H9 (cell line): ENCODE results near the gene AQP9. TPM values are rescaled to one million over a fixed set of nuclear protein-coding genes. Genes with fewer than 3 reads are reported as not detected.
"Not testable (repeated sequence)": the region's sequence is repeated elsewhere in the genome, so short reads cannot be mapped to it uniquely, and the experiment has no call there.

ENCODE experiments used
- DNase-seq: peaks from one replicate; pipeline ENCODE4 v3.0.0-alpha.2; 2017
- H2AFZ ChIP-seq: one replicate; pipeline ENCODE4 v1.6.1; 2013; ENCODE audit warnings: mild to moderate bottlenecking, low read length, control low read depth, moderate library complexity
- H2AK5ac ChIP-seq: 2 replicates; pipeline ENCODE4 v1.6.1; 2013; ENCODE audit warnings: low read length, control low read depth, mixed read lengths; ENCODE audit not compliant: insufficient read length
- H2BK120ac ChIP-seq: one replicate; pipeline ENCODE4 v1.6.1; 2013; ENCODE audit warnings: low read depth, mild to moderate bottlenecking, low read length, control low read depth, inconsistent platforms; ENCODE audit not compliant: poor library complexity, severe bottlenecking
- H2BK12ac ChIP-seq: 2 replicates; pipeline ENCODE4 v1.6.1; 2013; ENCODE audit warnings: low read length, control low read depth, mixed read lengths, low read depth; ENCODE audit not compliant: insufficient read length
- H2BK15ac ChIP-seq: 2 replicates; pipeline ENCODE4 v1.6.1; 2013; ENCODE audit warnings: low read depth, low read length, control low read depth
- H2BK20ac ChIP-seq: one replicate; pipeline ENCODE4 v1.6.1; 2013; ENCODE audit warnings: low read depth, mild to moderate bottlenecking, low read length, control low read depth, inconsistent platforms; ENCODE audit not compliant: poor library complexity, severe bottlenecking
- H2BK5ac ChIP-seq: 2 replicates; pipeline ENCODE4 v1.6.1; 2013; ENCODE audit warnings: low read length, control low read depth, mixed read lengths; ENCODE audit not compliant: insufficient read length
- H3K14ac ChIP-seq: 2 replicates; pipeline ENCODE4 v1.6.1; 2013; ENCODE audit warnings: low read length, control low read depth; ENCODE audit not compliant: insufficient read depth
- H3K18ac ChIP-seq: 2 replicates; pipeline ENCODE4 v1.6.1; 2013; ENCODE audit warnings: low read depth, mild to moderate bottlenecking, mixed read lengths, low read length, control low read depth; ENCODE audit not compliant: insufficient read length
- H3K23ac ChIP-seq: 2 replicates; pipeline ENCODE4 v1.6.1; 2013; ENCODE audit warnings: low read length, control low read depth, mixed read lengths, low read depth; ENCODE audit not compliant: insufficient read length
- H3K23me2 ChIP-seq: 2 replicates; pipeline ENCODE4 v1.6.1; 2013; ENCODE audit warnings: low read depth, mild to moderate bottlenecking, mixed read lengths, low read length, control low read depth; ENCODE audit not compliant: insufficient read length, poor library complexity, severe bottlenecking
- H3K27ac ChIP-seq: 2 replicates; pipeline ENCODE4 v1.5.1; 2013; ENCODE audit warnings: low read length, control low read depth, mixed read lengths, low read depth; ENCODE audit not compliant: insufficient read length
- H3K27me3 ChIP-seq: 2 replicates; pipeline ENCODE4 v1.6.1; 2013; ENCODE audit warnings: low read length, control low read depth, inconsistent platforms; ENCODE audit not compliant: insufficient read depth
- H3K4ac ChIP-seq: 2 replicates; pipeline ENCODE4 v1.6.1; 2013; ENCODE audit warnings: low read depth, mild to moderate bottlenecking, control low read depth, inconsistent platforms, low read length, moderate library complexity
- H3K4me1 ChIP-seq: 2 replicates; pipeline ENCODE4 v1.6.1; 2013; ENCODE audit warnings: low read length, control low read depth, inconsistent platforms; ENCODE audit not compliant: insufficient read depth
- H3K4me2 ChIP-seq: 2 replicates; pipeline ENCODE4 v1.6.1; 2013; ENCODE audit warnings: low read length, control low read depth, mixed read lengths; ENCODE audit not compliant: insufficient read length, insufficient read depth
- H3K56ac ChIP-seq: 2 replicates; pipeline ENCODE4 v1.6.1; 2013; ENCODE audit warnings: low read depth, mild to moderate bottlenecking, mixed read lengths, low read length, control low read depth; ENCODE audit not compliant: insufficient read length
- H3K79me1 ChIP-seq: 2 replicates; pipeline ENCODE4 v1.6.1; 2013; ENCODE audit warnings: low read depth, mild to moderate bottlenecking, moderate library complexity, low read length, control low read depth, inconsistent platforms; ENCODE audit not compliant: insufficient read depth, poor library complexity, severe bottlenecking
- H3K79me2 ChIP-seq: 2 replicates; pipeline ENCODE4 v1.6.1; 2013; ENCODE audit warnings: low read length, control low read depth, inconsistent platforms; ENCODE audit not compliant: insufficient read depth
- H3K9ac ChIP-seq: 2 replicates; pipeline ENCODE4 v1.6.1; 2013; ENCODE audit warnings: low read length, control low read depth, mixed read lengths; ENCODE audit not compliant: insufficient read length; ENCODE audit errors: extremely low read depth
- H3K9me3 ChIP-seq: one replicate; pipeline ENCODE4 v1.6.1; 2013; ENCODE audit warnings: low read depth, low read length, inconsistent platforms; ENCODE audit not compliant: control insufficient read depth
- H3T11ph ChIP-seq: one replicate; pipeline ENCODE4 v1.6.1; 2013; ENCODE audit warnings: mild to moderate bottlenecking, low read length, control low read depth, inconsistent platforms
- H4K20me1 ChIP-seq: one replicate; pipeline ENCODE4 v1.6.1; 2013; ENCODE audit not compliant: control insufficient read depth, insufficient read length, insufficient read depth
- H4K5ac ChIP-seq: 2 replicates; pipeline ENCODE4 v1.6.1; 2013; ENCODE audit warnings: low read depth, mild to moderate bottlenecking, mixed read lengths, low read length, control low read depth; ENCODE audit not compliant: insufficient read length
- H4K8ac ChIP-seq: replicated peaks from 2 replicates; pipeline ENCODE4 v1.6.1; 2013; ENCODE audit warnings: low read length, control low read depth, mixed read lengths, low read depth; ENCODE audit not compliant: insufficient read length
- H4K91ac ChIP-seq: 2 replicates; pipeline ENCODE4 v1.6.1; 2013; ENCODE audit warnings: low read depth, mild to moderate bottlenecking, moderate library complexity, mixed read lengths, low read length, control low read depth; ENCODE audit not compliant: insufficient read length
- H3K27ac Mint-ChIP-seq, 3 experiments: 2 replicates in 2 of 3; 3 replicates in 1 of 3; pipeline ENCODE4 v1.8.0; 2020 to 2021; ENCODE audit warnings: mixed read lengths in 3 of 3, mild to moderate bottlenecking in 1 of 3, moderate library complexity in 1 of 3
- H3K27me3 Mint-ChIP-seq: 2 replicates; pipeline ENCODE4 v1.8.0; 2021; ENCODE audit warnings: low read depth, mild to moderate bottlenecking, moderate library complexity, mixed read lengths
- H3K36me3 Mint-ChIP-seq, 3 experiments: 2 replicates in 2 of 3; 3 replicates in 1 of 3; pipeline ENCODE4 v1.8.0; 2020 to 2021; ENCODE audit warnings: low read depth in 3 of 3, mixed read lengths in 3 of 3; ENCODE audit not compliant: insufficient read depth in 1 of 3
- H3K4me1 Mint-ChIP-seq, 2 experiments: 2 replicates each; pipeline ENCODE4 v1.8.0; 2020; ENCODE audit warnings: mixed read lengths in 2 of 2
- H3K4me3 Mint-ChIP-seq, 2 experiments: 2 replicates in 1 of 2; 3 replicates in 1 of 2; pipeline ENCODE4 v1.8.0; 2020 to 2021; ENCODE audit warnings: mild to moderate bottlenecking in 2 of 2, mixed read lengths in 2 of 2, moderate library complexity in 1 of 2
- H3K9me3 Mint-ChIP-seq, 2 experiments: 2 replicates in 1 of 2; 3 replicates in 1 of 2; pipeline ENCODE4 v1.8.0; 2020; ENCODE audit warnings: mild to moderate bottlenecking in 2 of 2, mixed read lengths in 2 of 2, moderate library complexity in 1 of 2
- WGBS: extraction: QIAGEN DNeasy Blood & Tissue Kit; methylation state at CpG from one replicate; pipeline ENCODE4 v1.1.7; 2013; ENCODE audit warnings: missing lambda C conversion rate, low lambda C conversion rate, mixed read lengths; ENCODE audit not compliant: insufficient read length; ENCODE audit errors: extremely low coverage; 5-methylcytosine and 5-hydroxymethylcytosine counted together
- total RNA-seq: library from RNA; stranded (reverse); gene quantifications from 2 replicates; pipeline ENCODE4 v1.2.1, GENCODE V29; 2021
- TF ChIP-seq, protein P1 (sequence below): fragments of 200-600 bp; sonication (generic); conservative IDR thresholded peaks from 3 replicates; pipeline ENCODE4 v1.8.0; 2021; ENCODE audit warnings: antibody characterized with exemption, mild to moderate bottlenecking

Gene AQP9
- total RNA-seq, 1 experiment from 2014 or later = not detected

DNA sequence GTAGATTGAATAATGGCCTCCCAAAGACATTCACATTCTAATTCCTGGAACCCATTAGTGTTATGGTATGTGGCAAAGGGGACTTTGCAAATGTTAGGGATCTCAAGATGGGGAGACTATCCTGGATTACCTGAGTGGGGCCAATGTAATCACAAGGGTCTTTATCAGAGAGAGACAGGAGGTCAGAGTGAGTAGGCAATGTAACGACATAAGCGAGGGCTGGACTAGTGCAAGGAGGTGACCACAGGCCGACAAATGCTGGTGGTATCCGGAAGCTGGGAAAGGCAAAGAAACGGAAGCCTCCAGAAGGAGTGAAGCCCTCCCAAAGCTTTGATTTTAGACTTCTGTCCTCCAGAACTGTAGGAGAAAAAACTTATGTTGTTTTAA lies 26.5 kb upstream of the AQP9 start:
- no peak for DNase-seq
- H4K20me1 ChIP-seq = no peaks in the 10 kb centered on the region
- H2BK20ac ChIP-seq = no peak overlapping the region
- H3K9me3 ChIP-seq = no peaks in the 10 kb centered on the region
- no peak overlapping the region for H3T11ph ChIP-seq
- H3K4me2 ChIP-seq = no peak overlapping the region
- no peak overlapping the region for H3K9ac ChIP-seq
- no peak overlapping the region for H2BK12ac ChIP-seq
- H2AFZ ChIP-seq = no peak overlapping the region
- no peak overlapping the region for H3K18ac ChIP-seq
- Mint-ChIP-seq H3K27ac (no peak overlapping the region), H3K9me3 (no peaks in the 10 kb centered on the region), H3K27me3 (no peaks in the 10 kb centered on the region), H3K36me3 (no peaks in the 10 kb centered on the region), H3K4me1 (peaks cover 0 to 4% of the 10 kb centered on the region in 2 experiments; a peak in 2 of 4 replicates), H3K4me3 (no peak overlapping the region)
- no CpG with 5 or more reads among the region's 5 CpGs for WGBS
- no peaks in the 10 kb centered on the region for H3K23me2 ChIP-seq
- H3K23ac ChIP-seq = no peak overlapping the region
- no peak overlapping the region for H3K56ac ChIP-seq
- no peak overlapping the region for H2BK5ac ChIP-seq
- H4K8ac ChIP-seq = no peak overlapping the region
- H3K27me3 ChIP-seq = no peaks in the 10 kb centered on the region
- no peak overlapping the region for H2BK15ac ChIP-seq
- H2BK120ac ChIP-seq = no peak overlapping the region
- no peak overlapping the region for H2AK5ac ChIP-seq
- H3K27ac ChIP-seq = no peak overlapping the region
- TF ChIP-seq, protein P1, sequence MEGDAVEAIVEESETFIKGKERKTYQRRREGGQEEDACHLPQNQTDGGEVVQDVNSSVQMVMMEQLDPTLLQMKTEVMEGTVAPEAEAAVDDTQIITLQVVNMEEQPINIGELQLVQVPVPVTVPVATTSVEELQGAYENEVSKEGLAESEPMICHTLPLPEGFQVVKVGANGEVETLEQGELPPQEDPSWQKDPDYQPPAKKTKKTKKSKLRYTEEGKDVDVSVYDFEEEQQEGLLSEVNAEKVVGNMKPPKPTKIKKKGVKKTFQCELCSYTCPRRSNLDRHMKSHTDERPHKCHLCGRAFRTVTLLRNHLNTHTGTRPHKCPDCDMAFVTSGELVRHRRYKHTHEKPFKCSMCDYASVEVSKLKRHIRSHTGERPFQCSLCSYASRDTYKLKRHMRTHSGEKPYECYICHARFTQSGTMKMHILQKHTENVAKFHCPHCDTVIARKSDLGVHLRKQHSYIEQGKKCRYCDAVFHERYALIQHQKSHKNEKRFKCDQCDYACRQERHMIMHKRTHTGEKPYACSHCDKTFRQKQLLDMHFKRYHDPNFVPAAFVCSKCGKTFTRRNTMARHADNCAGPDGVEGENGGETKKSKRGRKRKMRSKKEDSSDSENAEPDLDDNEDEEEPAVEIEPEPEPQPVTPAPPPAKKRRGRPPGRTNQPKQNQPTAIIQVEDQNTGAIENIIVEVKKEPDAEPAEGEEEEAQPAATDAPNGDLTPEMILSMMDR = no peak
- no peak overlapping the region for H4K5ac ChIP-seq
- no peak overlapping the region for H4K91ac ChIP-seq
- no peak overlapping the region for H3K4ac ChIP-seq
- H3K79me2 ChIP-seq = no peaks in the 10 kb centered on the region
- H3K4me1 ChIP-seq = peaks cover 2% of the 10 kb centered on the region; the same call in 1 of the 2 replicates
- no peak overlapping the region for H3K14ac ChIP-seq
- no peaks in the 10 kb centered on the region for H3K79me1 ChIP-seq

DNA sequence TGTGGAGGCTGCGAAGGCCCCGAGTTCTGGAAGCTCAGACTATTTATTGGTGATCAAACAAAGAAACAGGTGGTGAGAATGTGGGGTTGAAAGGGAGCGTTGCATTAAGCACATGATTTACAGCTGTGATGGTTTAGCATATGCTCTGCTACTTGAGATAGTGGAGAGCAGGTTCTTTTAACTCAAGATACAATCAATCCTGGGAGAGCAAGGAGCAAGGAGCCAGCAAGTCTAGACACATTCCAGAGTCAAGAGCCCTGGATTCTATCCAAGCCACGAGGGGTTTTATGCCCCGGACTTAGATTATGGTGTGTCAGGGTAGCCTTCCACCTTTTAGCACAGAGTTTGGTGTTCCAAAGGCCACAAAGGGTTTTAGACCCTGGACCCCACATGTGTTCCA lies 24.8 kb upstream of the AQP9 start:
- H4K8ac ChIP-seq, H3K27ac ChIP-seq, H3K27ac Mint-ChIP-seq, H4K5ac ChIP-seq, H3K79me2 ChIP-seq, H3K23me2 ChIP-seq, H3K56ac ChIP-seq, H3K9me3 ChIP-seq, H3K4me3 Mint-ChIP-seq, H2BK120ac ChIP-seq, H3K4ac ChIP-seq, H3K18ac ChIP-seq, H3K27me3 Mint-ChIP-seq, H3K9me3 Mint-ChIP-seq, H3K4me1 Mint-ChIP-seq, H2BK5ac ChIP-seq, H4K91ac ChIP-seq, H3K27me3 ChIP-seq, H2AFZ ChIP-seq, H3K4me2 ChIP-seq, H3K36me3 Mint-ChIP-seq, H2BK15ac ChIP-seq, H2BK12ac ChIP-seq, H3K23ac ChIP-seq, H3K14ac ChIP-seq, H3K79me1 ChIP-seq, H2BK20ac ChIP-seq, H2AK5ac ChIP-seq, H4K20me1 ChIP-seq, DNase-seq, H3K9ac ChIP-seq, H3K4me1 ChIP-seq, H3T11ph ChIP-seq: not testable (repeated sequence)
- no CpG with 5 or more reads among the region's 5 CpGs for WGBS
